ENCODE data around the gene PLXNA2.

GRCh38 chr1:208174731-208175507, 69.3 kb downstream of the PLXNA2 start:
- TF ChIP-seq POLR2A (IDR thresholded peaks at IDR 0.05) = no peak
- TF ChIP-seq, protein P1, sequence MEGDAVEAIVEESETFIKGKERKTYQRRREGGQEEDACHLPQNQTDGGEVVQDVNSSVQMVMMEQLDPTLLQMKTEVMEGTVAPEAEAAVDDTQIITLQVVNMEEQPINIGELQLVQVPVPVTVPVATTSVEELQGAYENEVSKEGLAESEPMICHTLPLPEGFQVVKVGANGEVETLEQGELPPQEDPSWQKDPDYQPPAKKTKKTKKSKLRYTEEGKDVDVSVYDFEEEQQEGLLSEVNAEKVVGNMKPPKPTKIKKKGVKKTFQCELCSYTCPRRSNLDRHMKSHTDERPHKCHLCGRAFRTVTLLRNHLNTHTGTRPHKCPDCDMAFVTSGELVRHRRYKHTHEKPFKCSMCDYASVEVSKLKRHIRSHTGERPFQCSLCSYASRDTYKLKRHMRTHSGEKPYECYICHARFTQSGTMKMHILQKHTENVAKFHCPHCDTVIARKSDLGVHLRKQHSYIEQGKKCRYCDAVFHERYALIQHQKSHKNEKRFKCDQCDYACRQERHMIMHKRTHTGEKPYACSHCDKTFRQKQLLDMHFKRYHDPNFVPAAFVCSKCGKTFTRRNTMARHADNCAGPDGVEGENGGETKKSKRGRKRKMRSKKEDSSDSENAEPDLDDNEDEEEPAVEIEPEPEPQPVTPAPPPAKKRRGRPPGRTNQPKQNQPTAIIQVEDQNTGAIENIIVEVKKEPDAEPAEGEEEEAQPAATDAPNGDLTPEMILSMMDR (IDR thresholded peaks at IDR 0.05) = no peak
